Tibial nerve (tissue), 4 donors: ENCODE results near the gene FNDC11.

Experiments used
- CTCF ChIP-seq, 5 experiments: fragments of 200-600 bp in 3 of 5; fragments of 450-650 bp in 2 of 5; sonication (generic) in 3 of 5; IDR thresholded peaks; one replicate each; pipeline ENCODE4 v1.5.1; 2016 to 2019; ENCODE audit warnings: antibody characterized with exemption in 5 of 5, mild to moderate bottlenecking in 3 of 5, moderate library complexity in 2 of 5
- EP300 ChIP-seq, 2 donors: sonication (generic); formaldehyde crosslinking; IDR thresholded peaks; one replicate each; pipeline ENCODE4 v1.6.1; 2017; ENCODE audit warnings: antibody characterized with exemption in 2 of 2, mild to moderate bottlenecking in 1 of 2

GRCh38 chr20:63576311-63576710 is 22.4 kb downstream of the FNDC11 start:
- TF ChIP-seq EP300 (IDR thresholded peaks at IDR 0.05) (no peak), CTCF (IDR thresholded peaks at IDR 0.05) (no peak)
